Natural killer cell (primary cell): Measurements from ENCODE around the gene FAM120C. TPM values are rescaled to one million over a fixed set of nuclear protein-coding genes. Genes with fewer than 3 reads are reported as not detected.

Experiments
- ATAC-seq, 3 donors: fragments of 150-1000 bp in 2 of 3; fragments of 200-7000 bp in 1 of 3; cut with Tn5 transposase; 1 replicate in 1 of 3; 2 replicates in 2 of 3; pipeline ENCODE4 v1.10.0; 2021; ENCODE audit warnings: mild to moderate bottlenecking in 2 of 3, moderate library complexity in 2 of 3
- DNase-seq, 2 donors: peaks; one replicate each; pipeline versions ENCODE4 v3.0.0 to v3.0.0-alpha.2; 2013 to 2021; ENCODE audit warnings: mixed read lengths in 1 of 2
- H3K27ac ChIP-seq: one replicate; pipeline ENCODE4 v1.5.1; 2013; ENCODE audit warnings: mild to moderate bottlenecking, low read length
- H3K27me3 ChIP-seq: one replicate; pipeline ENCODE4 v1.6.1; 2013; ENCODE audit warnings: low read length; ENCODE audit not compliant: control insufficient read depth, insufficient read depth
- H3K36me3 ChIP-seq: one replicate; pipeline ENCODE4 v1.6.1; 2013; ENCODE audit warnings: low read length; ENCODE audit not compliant: control insufficient read depth, insufficient read depth
- H3K4me1 ChIP-seq: one replicate; pipeline ENCODE4 v1.6.1; 2013; ENCODE audit warnings: low read length; ENCODE audit not compliant: control insufficient read depth, insufficient read depth
- H3K4me3 ChIP-seq: one replicate; pipeline ENCODE4 v1.5.1; 2013; ENCODE audit warnings: low read length
- H3K9me3 ChIP-seq: one replicate; pipeline ENCODE4 v1.6.1; 2013; ENCODE audit warnings: low read length; ENCODE audit not compliant: control insufficient read depth, insufficient read depth
- H3K27ac Mint-ChIP-seq, 2 donors: one replicate each; pipeline ENCODE4 v1.8.0; 2022; ENCODE audit warnings: mild to moderate bottlenecking in 2 of 2, mixed read lengths in 2 of 2, moderate library complexity in 1 of 2
- H3K27me3 Mint-ChIP-seq, 2 donors: one replicate each; pipeline ENCODE4 v1.8.0; 2022; ENCODE audit warnings: low read depth in 2 of 2, mixed read lengths in 2 of 2
- H3K36me3 Mint-ChIP-seq: one replicate; pipeline ENCODE4 v1.8.0; 2022; ENCODE audit warnings: mixed read lengths
- H3K4me1 Mint-ChIP-seq, 2 donors: one replicate each; pipeline ENCODE4 v1.8.0; 2022; ENCODE audit warnings: mixed read lengths in 2 of 2
- H3K4me3 Mint-ChIP-seq: one replicate; pipeline ENCODE4 v1.8.0; 2022; ENCODE audit warnings: mild to moderate bottlenecking, moderate library complexity, mixed read lengths
- H3K9me3 Mint-ChIP-seq, 2 donors: one replicate each; pipeline ENCODE4 v1.8.0; 2022; ENCODE audit warnings: mixed read lengths in 2 of 2
- CTCF ChIP-seq: fragments of 200-600 bp; IDR thresholded peaks from one replicate; pipeline ENCODE4 v1.8.0; 2022; ENCODE audit warnings: antibody characterized with exemption
- WGBS: methylation state at CpG from one replicate; pipeline ENCODE4 v1.1.7; 2013; ENCODE audit warnings: missing lambda C conversion rate; ENCODE audit not compliant: insufficient coverage; 5-methylcytosine and 5-hydroxymethylcytosine counted together
- intact Hi-C: fragments of 100-400 bp; cut with micrococcal nuclease; formaldehyde crosslinking; loops from one replicate; pipeline ENCODE4 v1.14.2; 2022
- total RNA-seq, 4 donors: library from RNA; stranded (reverse); fragments of 120-200 nt in 1 of 4; gene quantifications; one replicate each; pipeline versions ENCODE4 v1.2.3 to v1.2.4, GENCODE V29; 2013 to 2022

Gene FAM120C
- 10 to 100 TPM in 2 of 3 donors, 1 to 10 TPM in 1; 9.5 to 15.4 (median 11.8) TPM for total RNA-seq
- 8.6 TPM for total RNA-seq (2013)

GRCh38 chrX:54182864-54183613 lies at the start of gene FAM120C:
FAM120C (minus strand) TSS chrX:54183254; CDS start chrX:54183198, 56 bp downstream.
- Histone ChIP-seq H3K27ac (peak within 1 kb of the TSS; percentile 82), H3K4me1 (peaks cover 11% of the 10 kb centered on the region), H3K36me3 (no peaks in the 10 kb centered on the region), H3K9me3 (no peaks in the 10 kb centered on the region), H3K4me3 (peak within 1 kb of the TSS; percentile 68), H3K27me3 (no peaks in the 10 kb centered on the region)
- Mint-ChIP-seq H3K27me3 (no peaks in the 10 kb centered on the region), H3K4me1 (peaks cover 31 to 39% of the 10 kb centered on the region in 2 donors), H3K4me3 (peak within 1 kb of the TSS; percentile 81), H3K36me3 (no peaks in the 10 kb centered on the region), H3K9me3 (no peaks in the 10 kb centered on the region), H3K27ac (peak within 1 kb of the TSS; percentile 43 to 94)
- DNase-seq: peak; percentile 37 to 80
- TF ChIP-seq CTCF: no peak
- peak; percentile 68 to 77 (median 73) for ATAC-seq
- under 1% methylated on average over 59 of the region's 70 CpGs for WGBS
- intact Hi-C loops: no loop called here

GRCh38 chrX:54230435-54231148 lies 47.5 kb upstream of the FAM120C start:
- Mint-ChIP-seq H3K27ac (no peak overlapping the region), H3K36me3 (no peaks in the 10 kb centered on the region), H3K27me3 (peaks cover 0 to 15% of the 10 kb centered on the region in 2 donors), H3K4me1 (no peaks in the 10 kb centered on the region), H3K4me3 (no peak overlapping the region), H3K9me3 (no peaks in the 10 kb centered on the region)
- Histone ChIP-seq H3K36me3 (no peaks in the 10 kb centered on the region), H3K4me3 (no peak overlapping the region), H3K9me3 (no peaks in the 10 kb centered on the region), H3K4me1 (no peaks in the 10 kb centered on the region), H3K27me3 (no peaks in the 10 kb centered on the region), H3K27ac (no peak overlapping the region)
- ATAC-seq (no peak), DNase-seq (no peak)
- no peak for TF ChIP-seq CTCF
- WGBS: 87% methylated on average over 3 of the region's 4 CpGs
- intact Hi-C loops: no loop called here

DNA sequence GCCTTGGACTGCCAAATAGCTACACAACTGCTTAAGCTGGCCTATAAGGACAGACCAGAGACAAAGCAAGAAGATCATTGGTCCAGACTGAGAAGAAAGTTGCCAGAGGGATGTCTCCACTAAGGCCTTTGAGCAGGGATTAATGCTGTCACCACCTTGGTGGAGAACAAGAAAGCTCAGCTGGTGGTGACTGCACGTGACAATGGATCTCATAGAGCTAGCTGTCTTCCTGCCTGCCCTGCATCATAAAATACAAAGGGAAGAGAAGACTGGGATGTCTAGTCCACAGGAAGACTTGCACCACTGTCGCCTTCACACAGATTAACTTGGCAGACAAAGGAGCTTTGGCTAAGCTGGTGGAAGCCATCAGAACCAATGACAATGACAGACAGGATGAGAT lies 40.5 kb upstream of the FAM120C start:
- H3K9me3 Mint-ChIP-seq: no peaks in the 10 kb centered on the region
- H3K4me3 ChIP-seq: no peak overlapping the region
- peaks cover 0 to 8% of the 10 kb centered on the region in 2 donors for H3K27me3 Mint-ChIP-seq
- H3K36me3 Mint-ChIP-seq: no peaks in the 10 kb centered on the region
- WGBS: 100% methylated on average over 2 of the region's 2 CpGs
- no peak overlapping the region for H3K4me3 Mint-ChIP-seq
- no peaks in the 10 kb centered on the region for H3K9me3 ChIP-seq
- DNase-seq (no peak), ATAC-seq (no peak)
- intact Hi-C loops: no loop called here
- no peaks in the 10 kb centered on the region for H3K4me1 Mint-ChIP-seq
- H3K4me1 ChIP-seq: no peaks in the 10 kb centered on the region
- no peak overlapping the region for H3K27ac ChIP-seq
- H3K27me3 ChIP-seq: no peaks in the 10 kb centered on the region
- TF ChIP-seq CTCF: no peak
- H3K27ac Mint-ChIP-seq: no peak overlapping the region
- no peaks in the 10 kb centered on the region for H3K36me3 ChIP-seq
